Trophoblast cell (in vitro differentiated cells and primary cell): ENCODE measurements around the gene CERS6.
"Not testable (repeated sequence)": the region's sequence is repeated elsewhere in the genome, so short reads cannot be mapped to it uniquely, and the experiment has no call there.

ENCODE experiments used
- DNase-seq, 2 donors: peaks; one replicate each; pipeline ENCODE4 v3.0.0-alpha.2; 2016
- H2AFZ ChIP-seq: 2 replicates; pipeline ENCODE4 v1.6.1; 2013; ENCODE audit warnings: low read length, moderate library complexity, mild to moderate bottlenecking; ENCODE audit not compliant: insufficient read depth, poor library complexity
- H2AK5ac ChIP-seq: 2 replicates; pipeline ENCODE4 v1.6.1; 2013; ENCODE audit warnings: mild to moderate bottlenecking, low read length
- H2BK120ac ChIP-seq: 2 replicates; pipeline ENCODE4 v1.6.1; 2013; ENCODE audit warnings: low read length, mild to moderate bottlenecking, moderate library complexity; ENCODE audit not compliant: insufficient read depth, poor library complexity
- H2BK12ac ChIP-seq: 2 replicates; pipeline ENCODE4 v1.6.1; 2013; ENCODE audit warnings: mild to moderate bottlenecking, low read length, moderate library complexity
- H2BK5ac ChIP-seq: 2 replicates; pipeline ENCODE4 v1.6.1; 2013; ENCODE audit warnings: low read length, low read depth, moderate library complexity, mild to moderate bottlenecking; ENCODE audit not compliant: poor library complexity
- H3K14ac ChIP-seq: 2 replicates; pipeline ENCODE4 v1.6.1; 2013; ENCODE audit warnings: mild to moderate bottlenecking, low read length
- H3K18ac ChIP-seq: 2 replicates; pipeline ENCODE4 v1.6.1; 2013; ENCODE audit warnings: mild to moderate bottlenecking, low read length
- H3K23ac ChIP-seq: 2 replicates; pipeline ENCODE4 v1.6.1; 2013; ENCODE audit warnings: low read length
- H3K27ac ChIP-seq: 2 replicates; pipeline ENCODE4 v1.5.1; 2013; ENCODE audit warnings: low read depth, mild to moderate bottlenecking, inconsistent platforms, low read length, moderate library complexity
- H3K27me3 ChIP-seq: 2 replicates; pipeline ENCODE4 v1.6.1; 2013; ENCODE audit warnings: inconsistent platforms, mild to moderate bottlenecking, low read length, moderate library complexity; ENCODE audit not compliant: insufficient read depth
- H3K36me3 ChIP-seq, 2 experiments: 1 replicate in 1 of 2; 2 replicates in 1 of 2; pipeline ENCODE4 v1.6.1; 2013; ENCODE audit warnings: low read length in 2 of 2, mild to moderate bottlenecking in 2 of 2, moderate library complexity in 1 of 2; ENCODE audit not compliant: insufficient read depth in 2 of 2, control insufficient read depth in 1 of 2
- H3K4ac ChIP-seq: 2 replicates; pipeline ENCODE4 v1.6.1; 2013; ENCODE audit warnings: low read depth, mild to moderate bottlenecking, low read length, moderate library complexity
- H3K4me1 ChIP-seq, 2 experiments: 1 replicate in 1 of 2; 2 replicates in 1 of 2; pipeline ENCODE4 v1.6.1; 2013; ENCODE audit warnings: low read length in 2 of 2, mild to moderate bottlenecking in 2 of 2, moderate library complexity in 1 of 2; ENCODE audit not compliant: insufficient read depth in 2 of 2, control insufficient read depth in 1 of 2
- H3K4me2 ChIP-seq: 2 replicates; pipeline ENCODE4 v1.6.1; 2013; ENCODE audit warnings: inconsistent platforms, mild to moderate bottlenecking, low read length, moderate library complexity
- H3K4me3 ChIP-seq: 2 replicates; pipeline ENCODE4 v1.5.1; 2013; ENCODE audit warnings: mild to moderate bottlenecking, low read depth, low read length, inconsistent platforms
- H3K79me1 ChIP-seq: one replicate; pipeline ENCODE4 v1.6.1; 2013; ENCODE audit warnings: low read length
- H3K79me2 ChIP-seq: 2 replicates; pipeline ENCODE4 v1.6.1; 2013; ENCODE audit warnings: low read length, mild to moderate bottlenecking; ENCODE audit not compliant: control insufficient read depth, insufficient read depth, poor library complexity
- H3K9ac ChIP-seq: 2 replicates; pipeline ENCODE4 v1.6.1; 2013; ENCODE audit warnings: mild to moderate bottlenecking, low read length
- H3K9me3 ChIP-seq: 2 replicates; pipeline ENCODE4 v1.6.1; 2013; ENCODE audit warnings: low read depth, mild to moderate bottlenecking, control low read depth, inconsistent platforms, low read length; ENCODE audit not compliant: insufficient read depth
- H4K12ac ChIP-seq: 2 replicates; pipeline ENCODE4 v1.6.1; 2013; ENCODE audit warnings: low read depth, mild to moderate bottlenecking, low read length, moderate library complexity
- H4K8ac ChIP-seq: 2 replicates; pipeline ENCODE4 v1.6.1; 2013; ENCODE audit warnings: low read depth, mild to moderate bottlenecking, low read length, moderate library complexity
- H4K91ac ChIP-seq: one replicate; pipeline ENCODE4 v1.6.1; 2013; ENCODE audit warnings: low read depth, mild to moderate bottlenecking, low read length, moderate library complexity
- WGBS: extraction: QIAGEN DNeasy Blood & Tissue Kit; methylation state at CpG from one replicate; pipeline ENCODE4 v1.1.7; 2013; ENCODE audit warnings: missing lambda C conversion rate; ENCODE audit not compliant: insufficient read length, insufficient coverage; ENCODE audit errors: extremely low coverage; 5-methylcytosine and 5-hydroxymethylcytosine counted together

CERS6 gene

GRCh38 chr2:168657378-168657777 lies 201.3 kb downstream of the CERS6 start:
- H3K79me2 ChIP-seq, H2BK120ac ChIP-seq, H4K12ac ChIP-seq, H3K36me3 ChIP-seq, H2AK5ac ChIP-seq, H3K4me2 ChIP-seq, H4K8ac ChIP-seq, H4K91ac ChIP-seq, H3K27ac ChIP-seq, H3K14ac ChIP-seq, H2BK5ac ChIP-seq, H3K18ac ChIP-seq, H3K9ac ChIP-seq, H2BK12ac ChIP-seq, H3K4me3 ChIP-seq, H3K9me3 ChIP-seq, H3K4ac ChIP-seq, H3K79me1 ChIP-seq, H2AFZ ChIP-seq, H3K27me3 ChIP-seq, H3K4me1 ChIP-seq, DNase-seq, H3K23ac ChIP-seq: not testable (repeated sequence)
- no CpG with 5 or more reads among the region's 24 CpGs for whole genome bisulfite sequencing

- H3K27me3 ChIP-seq: no peaks in the 10 kb centered on the region
- no peak for DNase-seq
- H4K91ac ChIP-seq: no peak overlapping the region
- no peak overlapping the region for H3K23ac ChIP-seq
- no peak overlapping the region for H3K9ac ChIP-seq
- H2BK12ac ChIP-seq: no peak overlapping the region
- no peak overlapping the region for H4K12ac ChIP-seq
- H3K4me1 ChIP-seq: no peaks in the 10 kb centered on the region
- H3K36me3 ChIP-seq: no peaks in the 10 kb centered on the region
- H3K79me1 ChIP-seq: no peaks in the 10 kb centered on the region
- H3K14ac ChIP-seq: no peak overlapping the region
- no peak overlapping the region for H2AFZ ChIP-seq
- H3K4ac ChIP-seq: no peak overlapping the region
- no peak overlapping the region for H3K4me2 ChIP-seq
- no peaks in the 10 kb centered on the region for H3K9me3 ChIP-seq
- no peak overlapping the region for H2BK5ac ChIP-seq
- H3K27ac ChIP-seq: no peak overlapping the region
- H3K79me2 ChIP-seq: no peaks in the 10 kb centered on the region
- H4K8ac ChIP-seq: no peak overlapping the region
- H3K4me3 ChIP-seq: no peak overlapping the region
- no CpG with 5 or more reads among the region's 4 CpGs for WGBS
- no peak overlapping the region for H3K18ac ChIP-seq
- H2AK5ac ChIP-seq: no peak overlapping the region
- no peak overlapping the region for H2BK120ac ChIP-seq
Observed at GRCh38 chr2:168658706-168659105, 202.6 kb downstream of the CERS6 start.

GRCh38 chr2:168660870-168661862 lies 205.1 kb downstream of the CERS6 start:
- Histone ChIP-seq H2AFZ (no peak overlapping the region), H3K4me2 (no peak overlapping the region), H3K4me3 (no peak overlapping the region), H3K36me3 (no peaks in the 10 kb centered on the region), H3K79me2 (no peaks in the 10 kb centered on the region), H3K79me1 (no peaks in the 10 kb centered on the region), H3K4me1 (no peaks in the 10 kb centered on the region), H4K91ac (no peak overlapping the region), H3K27me3 (no peaks in the 10 kb centered on the region), H3K4ac (no peak overlapping the region), H2BK120ac (no peak overlapping the region), H3K23ac (no peak overlapping the region), H3K9me3 (no peaks in the 10 kb centered on the region), H4K12ac (no peak overlapping the region), H2BK5ac (no peak overlapping the region), H3K27ac (no peak overlapping the region), H2AK5ac (no peak overlapping the region), H2BK12ac (no peak overlapping the region), H3K14ac (no peak overlapping the region), H3K18ac (no peak overlapping the region), H3K9ac (no peak overlapping the region), H4K8ac (no peak overlapping the region)
- DNase-seq: no peak
- WGBS: no CpG with 5 or more reads among the region's 9 CpGs

- H4K12ac ChIP-seq: no peak overlapping the region
Observed at GRCh38 chr2:168661863-168662256, 205.8 kb downstream of the CERS6 start.

More at GRCh38 chr2:168661863-168662256, 205.8 kb downstream of the CERS6 start:
- no peak overlapping the region for H3K27ac ChIP-seq
- H3K79me2 ChIP-seq: no peaks in the 10 kb centered on the region
- no peak overlapping the region for H3K4ac ChIP-seq
- no peaks in the 10 kb centered on the region for H3K79me1 ChIP-seq
- H3K9me3 ChIP-seq: no peaks in the 10 kb centered on the region
- H2AFZ ChIP-seq: no peak overlapping the region
- H4K91ac ChIP-seq: no peak overlapping the region
- H3K4me3 ChIP-seq: no peak overlapping the region
- no peak overlapping the region for H3K4me2 ChIP-seq
- no peak overlapping the region for H3K9ac ChIP-seq
- WGBS: no CpG with 5 or more reads among the region's 3 CpGs
- no peak overlapping the region for H3K23ac ChIP-seq
- no peak overlapping the region for H4K8ac ChIP-seq
- H3K27me3 ChIP-seq: no peaks in the 10 kb centered on the region
- H3K36me3 ChIP-seq: no peaks in the 10 kb centered on the region
- no peak overlapping the region for H2AK5ac ChIP-seq
- no peak for DNase-seq
- H3K18ac ChIP-seq: no peak overlapping the region
- H2BK120ac ChIP-seq: no peak overlapping the region
- H3K4me1 ChIP-seq: no peaks in the 10 kb centered on the region
- H3K14ac ChIP-seq: no peak overlapping the region
- H2BK12ac ChIP-seq: no peak overlapping the region
- no peak overlapping the region for H2BK5ac ChIP-seq
